HUES6 (cell line): ENCODE results near the gene CENPB.

Source experiments
- H3K27ac ChIP-seq: 2 replicates; pipeline ENCODE4 v1.7.0; 2013; ENCODE audit warnings: low read depth, mild to moderate bottlenecking, low read length, inconsistent platforms
- H3K27me3 ChIP-seq: 2 replicates; pipeline ENCODE4 v1.6.1; 2013; ENCODE audit warnings: low read length; ENCODE audit not compliant: control insufficient read depth, insufficient read depth
- H3K36me3 ChIP-seq: 2 replicates; pipeline ENCODE4 v1.6.1; 2013; ENCODE audit warnings: low read length; ENCODE audit not compliant: control insufficient read depth, insufficient read depth
- H3K4me1 ChIP-seq: 2 replicates; pipeline ENCODE4 v1.6.1; 2013; ENCODE audit warnings: low read length; ENCODE audit not compliant: control insufficient read depth, insufficient read depth
- H3K4me3 ChIP-seq: 2 replicates; pipeline ENCODE4 v1.5.1; 2013; ENCODE audit warnings: low read depth, low read length
- H3K9ac ChIP-seq: one replicate; pipeline ENCODE4 v1.6.1; 2013; ENCODE audit warnings: mild to moderate bottlenecking, low read length
- H3K9me3 ChIP-seq: 2 replicates; pipeline ENCODE4 v1.6.1; 2013; ENCODE audit warnings: low read depth, low read length; ENCODE audit not compliant: control insufficient read depth, insufficient read depth

Gene CENPB

DNA sequence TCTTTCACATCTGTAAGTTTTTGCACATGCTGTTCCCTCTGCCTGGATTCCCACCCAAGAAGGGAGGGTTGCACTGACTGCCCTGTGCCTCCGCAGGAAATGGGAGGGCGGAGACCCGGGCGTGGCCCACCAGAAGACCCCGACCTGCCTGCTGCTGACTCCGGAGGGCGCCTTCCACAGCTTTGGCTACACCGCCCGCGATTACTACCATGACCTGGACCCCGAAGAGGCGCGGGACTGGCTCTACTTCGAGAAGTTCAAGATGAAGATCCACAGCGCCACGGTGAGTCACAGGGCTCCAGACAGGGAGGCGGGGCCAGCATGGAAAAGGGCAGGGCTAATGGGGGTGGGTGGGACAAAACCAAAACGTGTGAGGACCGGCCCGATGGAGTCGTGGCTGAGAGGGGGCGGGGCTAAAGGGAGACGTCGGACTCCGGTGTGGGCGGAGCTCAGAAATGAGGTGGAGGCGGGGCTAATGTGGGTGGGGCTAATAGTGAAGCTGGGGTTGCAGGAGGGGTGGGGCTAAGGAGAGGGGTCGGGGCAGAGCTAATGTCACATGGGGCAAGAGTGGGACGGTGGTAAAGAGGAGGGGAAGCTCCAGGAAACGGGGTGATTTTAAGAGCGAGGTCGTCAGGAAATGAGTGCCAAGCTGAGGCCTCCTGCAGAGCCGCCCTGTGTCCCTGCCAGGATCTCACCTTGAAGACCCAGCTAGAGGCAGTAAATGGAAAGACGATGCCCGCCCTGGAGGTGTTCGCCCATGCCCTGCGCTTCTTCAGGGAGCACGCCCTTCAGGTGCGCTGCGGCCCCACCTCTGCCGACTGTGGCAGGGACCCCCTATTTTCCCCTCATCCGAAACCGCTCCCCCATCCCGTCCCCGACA lies 41.5 kb downstream of the CENPB start:
- peak overlapping the region; percentile 75 for H3K4me3 ChIP-seq
- peak overlapping the region; percentile 58 for H3K9ac ChIP-seq
- no peaks in the 10 kb centered on the region for H3K36me3 ChIP-seq
- no peak overlapping the region; the same call in 1 of the 2 replicates for H3K27ac ChIP-seq
- peaks cover 48% of the 10 kb centered on the region for H3K27me3 ChIP-seq
- peaks cover 25% of the 10 kb centered on the region for H3K4me1 ChIP-seq
- H3K9me3 ChIP-seq: no peaks in the 10 kb centered on the region

DNA sequence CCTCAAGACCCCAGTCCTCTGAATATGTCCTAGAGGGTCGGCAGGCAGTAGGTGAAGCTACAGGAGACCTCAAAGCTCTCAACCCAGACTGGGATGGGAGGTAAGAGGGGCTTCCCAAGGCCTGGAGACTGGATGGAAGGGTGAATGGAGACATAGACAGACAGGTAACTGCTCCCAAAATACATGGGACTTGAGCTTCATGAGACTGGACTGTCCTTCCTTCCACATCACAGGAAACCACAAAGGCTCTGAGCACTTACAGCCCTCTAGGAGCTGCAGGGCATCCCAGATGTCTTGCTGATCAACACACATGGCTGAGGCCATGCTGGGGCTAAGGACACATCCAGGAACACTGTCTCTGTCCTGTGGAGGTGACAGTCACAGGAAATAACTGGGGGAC lies 42.5 kb downstream of the CENPB start:
- H3K27ac ChIP-seq: no peak overlapping the region
- H3K4me3 ChIP-seq: no peak overlapping the region
- H3K27me3 ChIP-seq: peaks cover 38% of the 10 kb centered on the region

DNA sequence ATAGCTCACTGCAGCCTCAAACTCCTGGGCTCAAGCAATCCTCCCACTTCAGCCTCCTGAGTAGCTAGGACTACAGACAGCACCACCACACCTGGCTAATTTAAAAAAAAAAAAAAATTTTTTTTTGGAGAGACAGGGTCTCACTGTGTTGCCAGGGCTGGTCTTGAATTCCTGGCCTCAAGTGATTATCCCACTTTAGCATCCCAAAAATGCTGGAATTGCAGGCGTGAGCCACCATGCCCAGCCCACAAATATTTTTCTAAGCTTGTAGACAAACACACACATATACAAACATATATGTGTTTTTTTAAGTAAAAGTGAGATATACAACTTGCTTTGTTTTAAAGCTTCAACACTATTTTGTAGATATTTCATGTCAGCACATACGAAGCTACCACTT lies 43.3 kb downstream of the CENPB start:
- Histone ChIP-seq H3K9ac (no peak overlapping the region), H3K4me1 (peaks cover 29% of the 10 kb centered on the region), H3K27me3 (peaks cover 30% of the 10 kb centered on the region), H3K36me3 (no peaks in the 10 kb centered on the region), H3K27ac (no peak overlapping the region), H3K9me3 (no peaks in the 10 kb centered on the region), H3K4me3 (no peak overlapping the region)

More for the DNA sequence above, 42.5 kb downstream of the CENPB start:
- Histone ChIP-seq H3K9me3 (no peaks in the 10 kb centered on the region), H3K36me3 (no peaks in the 10 kb centered on the region), H3K4me1 (peaks cover 28% of the 10 kb centered on the region), H3K9ac (no peak overlapping the region)

DNA sequence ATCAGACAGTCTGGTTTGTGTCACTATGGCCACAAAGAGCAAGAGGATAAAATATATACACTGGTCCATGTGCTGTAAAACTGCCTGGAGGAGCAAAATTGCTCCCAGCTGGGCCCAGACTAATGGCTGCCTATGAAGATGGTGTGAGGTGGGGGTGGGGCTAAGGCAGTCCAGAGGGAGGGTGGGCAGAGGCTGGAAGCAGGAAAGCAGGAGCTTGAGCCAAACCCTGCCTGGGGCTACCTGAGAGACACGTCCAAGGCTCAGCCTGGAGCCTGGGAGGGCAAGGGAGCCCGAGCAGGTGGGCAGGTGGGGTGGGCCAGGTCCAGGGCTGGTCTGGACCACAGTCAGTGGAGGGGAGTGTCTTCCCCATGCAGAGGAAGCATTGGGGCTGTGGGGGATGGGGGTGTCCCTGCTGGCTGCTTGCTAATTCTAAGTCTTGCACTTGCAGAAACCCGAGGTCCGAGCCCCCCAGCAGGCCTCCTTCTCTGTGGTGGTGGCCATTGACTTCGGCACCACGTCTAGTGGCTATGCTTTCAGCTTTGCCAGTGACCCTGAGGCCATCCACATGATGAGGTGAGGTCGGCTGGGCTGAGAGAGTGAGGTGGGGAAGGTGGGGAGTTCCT lies 44.6 kb downstream of the CENPB start:
- H3K27ac ChIP-seq: no peak overlapping the region
- H3K27me3 ChIP-seq: peaks cover 17% of the 10 kb centered on the region
- H3K9ac ChIP-seq: no peak overlapping the region
- peaks cover 29% of the 10 kb centered on the region for H3K4me1 ChIP-seq
- H3K4me3 ChIP-seq: no peak overlapping the region
- no peaks in the 10 kb centered on the region for H3K9me3 ChIP-seq
- no peaks in the 10 kb centered on the region for H3K36me3 ChIP-seq

DNA sequence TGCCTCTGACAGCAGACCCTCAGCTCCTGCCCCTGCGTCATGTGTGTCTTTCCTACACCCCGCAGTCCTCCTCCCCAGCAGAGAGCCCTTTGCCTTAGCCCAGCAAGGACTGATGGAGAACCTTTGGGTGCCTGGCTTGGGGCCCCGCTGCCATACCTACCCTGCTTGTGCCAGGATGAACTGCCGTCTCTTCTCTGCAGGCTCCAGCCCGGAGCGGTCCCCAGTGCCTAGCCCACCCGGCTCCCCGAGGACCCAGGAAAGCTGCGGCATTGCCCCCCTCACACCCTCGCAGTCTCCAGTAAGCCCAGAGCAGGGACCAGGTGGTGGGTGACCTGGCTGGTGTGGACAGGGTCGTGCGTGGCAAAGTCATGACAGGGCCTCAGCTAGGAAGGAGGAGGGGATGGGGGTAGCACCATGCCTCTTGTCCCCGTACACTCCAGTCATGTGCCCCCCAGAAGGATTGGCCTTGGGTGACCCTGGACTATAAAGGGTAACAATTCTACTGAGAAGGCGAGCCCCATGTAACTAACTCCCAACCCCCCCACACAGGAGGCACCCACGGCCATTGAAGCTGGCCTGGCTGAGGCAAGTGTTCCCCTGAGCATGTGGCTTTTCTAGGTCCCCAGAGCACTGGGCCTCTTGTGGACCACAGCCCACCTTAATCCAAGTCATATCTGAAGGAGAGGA lies 45.8 kb downstream of the CENPB start:
- Histone ChIP-seq H3K27me3 (peaks cover 8% of the 10 kb centered on the region), H3K4me1 (peaks cover 28% of the 10 kb centered on the region), H3K27ac (no peak overlapping the region), H3K36me3 (no peaks in the 10 kb centered on the region), H3K4me3 (no peak overlapping the region), H3K9ac (no peak overlapping the region), H3K9me3 (no peaks in the 10 kb centered on the region)

DNA sequence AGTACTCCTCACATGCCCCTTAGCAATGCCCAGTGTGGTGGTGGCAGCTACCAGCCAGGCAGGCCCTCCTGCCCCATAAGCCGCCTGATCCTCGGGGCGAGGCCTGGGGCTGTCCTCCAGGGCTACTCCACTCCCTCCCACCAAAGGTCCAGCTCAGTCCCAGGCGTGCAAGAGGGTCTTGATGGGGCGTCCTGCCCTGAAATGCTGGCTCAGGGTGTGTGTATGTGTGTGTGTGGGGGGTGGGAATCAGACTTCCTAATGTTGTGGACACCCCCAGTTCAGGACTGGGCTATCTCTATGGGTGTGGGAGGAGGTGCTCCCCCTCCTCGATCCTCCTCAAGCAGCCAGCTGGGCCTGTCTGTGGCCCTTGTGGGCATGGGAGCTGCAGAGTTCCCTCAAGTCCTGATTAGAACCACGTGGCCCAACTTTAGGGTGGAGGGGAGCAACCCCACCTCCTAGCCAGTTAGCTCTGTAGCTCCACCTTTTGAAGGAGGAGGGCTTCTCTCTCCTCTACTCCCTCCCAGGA lies 46.6 kb downstream of the CENPB start:
- no peaks in the 10 kb centered on the region for H3K36me3 ChIP-seq
- H3K27me3 ChIP-seq: peaks cover 3% of the 10 kb centered on the region
- H3K4me1 ChIP-seq: peaks cover 23% of the 10 kb centered on the region
- no peak overlapping the region for H3K9ac ChIP-seq
- no peak overlapping the region for H3K4me3 ChIP-seq
- no peaks in the 10 kb centered on the region for H3K9me3 ChIP-seq
- H3K27ac ChIP-seq: no peak overlapping the region

DNA sequence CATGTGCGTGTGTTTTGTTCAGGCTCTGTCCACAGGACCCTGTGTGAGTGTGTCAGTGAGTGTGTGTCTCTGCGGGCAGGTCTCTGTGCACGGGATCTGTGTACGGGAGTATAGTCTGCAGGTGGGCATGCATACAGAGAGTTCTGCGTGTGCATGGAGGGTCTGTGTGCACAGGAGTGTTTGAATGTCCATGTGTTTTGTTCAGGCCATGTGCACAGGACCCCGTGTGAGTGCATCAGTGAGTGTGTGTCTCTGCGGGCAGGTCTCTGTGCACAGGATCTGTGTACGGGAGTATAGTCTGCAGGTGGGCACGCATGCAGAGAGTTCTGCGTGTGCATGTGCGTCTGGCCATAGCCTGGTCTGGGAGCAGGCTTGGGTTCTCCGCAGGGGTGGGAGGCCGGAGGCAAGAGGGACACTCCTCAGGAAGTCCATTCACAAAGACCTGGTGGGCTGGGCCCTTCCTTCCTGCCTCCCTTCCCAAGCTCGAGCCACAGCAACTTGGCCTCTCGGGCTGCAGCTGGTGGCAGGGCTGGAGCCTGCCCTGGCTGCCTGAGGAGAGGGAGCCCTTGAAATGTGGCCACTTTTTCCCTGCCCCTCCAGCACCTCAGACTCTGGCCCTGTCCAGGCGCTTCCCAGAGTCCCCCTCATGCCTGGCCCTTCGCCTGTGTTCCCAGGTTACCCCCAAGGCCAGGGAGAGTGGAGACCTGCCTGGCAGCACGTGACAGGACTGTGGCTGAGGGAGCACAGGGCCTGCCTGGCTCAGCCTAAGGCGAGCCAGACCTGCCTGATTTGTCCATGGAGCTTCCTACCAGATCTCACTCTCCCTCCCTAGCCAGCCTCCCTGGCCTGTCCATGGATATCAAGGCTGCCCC lies 47.2 kb downstream of the CENPB start:
- peaks cover 23% of the 10 kb centered on the region for H3K4me1 ChIP-seq
- H3K4me3 ChIP-seq: no peak overlapping the region
- H3K9ac ChIP-seq: no peak overlapping the region
- H3K27ac ChIP-seq: no peak overlapping the region
- H3K27me3 ChIP-seq: peaks cover 3% of the 10 kb centered on the region
- no peaks in the 10 kb centered on the region for H3K36me3 ChIP-seq
- H3K9me3 ChIP-seq: no peaks in the 10 kb centered on the region

DNA sequence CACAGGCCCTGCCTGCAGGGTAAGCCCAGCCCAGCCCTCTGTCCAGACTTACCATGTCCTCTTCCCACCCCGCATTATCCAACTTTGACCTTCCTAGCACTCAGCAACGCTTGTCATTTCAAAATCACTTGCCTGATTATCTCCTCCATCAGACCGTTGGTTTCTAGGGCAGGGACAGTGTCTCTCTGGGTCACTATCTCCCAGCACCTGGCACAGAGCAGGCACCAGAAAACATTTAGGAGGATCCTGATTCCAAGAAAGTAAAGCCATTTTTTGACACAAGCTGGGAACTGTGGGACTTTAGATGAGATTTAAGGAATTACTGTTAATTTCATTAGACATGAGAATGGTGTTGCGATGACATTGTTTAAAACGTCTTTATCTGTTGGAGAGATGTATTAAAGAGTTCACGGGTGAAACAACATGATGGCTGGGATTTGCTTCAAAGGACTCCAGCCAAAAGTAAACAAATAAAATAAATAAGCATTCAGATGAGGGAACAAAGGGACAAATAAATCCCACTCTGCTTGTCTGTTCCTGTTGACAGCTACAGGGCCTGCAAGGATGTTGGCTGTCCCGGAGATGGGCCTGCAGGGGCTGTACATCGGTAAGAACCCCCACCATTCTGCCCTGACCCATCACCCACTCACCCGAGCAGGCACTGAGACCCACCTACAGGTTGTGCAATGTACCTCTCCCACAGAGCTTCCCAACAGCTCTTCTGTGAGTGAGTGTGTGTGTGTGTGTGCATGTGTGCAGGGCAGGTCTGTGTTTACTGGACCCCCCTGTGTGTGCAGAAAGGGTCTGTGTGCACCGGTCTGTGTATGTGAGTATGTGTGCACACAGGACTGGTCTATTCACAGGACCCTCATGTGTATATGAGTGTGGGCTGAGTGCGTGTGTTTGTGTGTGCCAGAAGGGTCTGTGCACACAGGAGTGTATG lies 48.2 kb downstream of the CENPB start:
- Histone ChIP-seq H3K4me3 (no peak overlapping the region), H3K4me1 (peaks cover 26% of the 10 kb centered on the region), H3K9me3 (no peaks in the 10 kb centered on the region), H3K27me3 (peaks cover 8% of the 10 kb centered on the region), H3K36me3 (no peaks in the 10 kb centered on the region), H3K9ac (no peak overlapping the region), H3K27ac (no peak overlapping the region)

DNA sequence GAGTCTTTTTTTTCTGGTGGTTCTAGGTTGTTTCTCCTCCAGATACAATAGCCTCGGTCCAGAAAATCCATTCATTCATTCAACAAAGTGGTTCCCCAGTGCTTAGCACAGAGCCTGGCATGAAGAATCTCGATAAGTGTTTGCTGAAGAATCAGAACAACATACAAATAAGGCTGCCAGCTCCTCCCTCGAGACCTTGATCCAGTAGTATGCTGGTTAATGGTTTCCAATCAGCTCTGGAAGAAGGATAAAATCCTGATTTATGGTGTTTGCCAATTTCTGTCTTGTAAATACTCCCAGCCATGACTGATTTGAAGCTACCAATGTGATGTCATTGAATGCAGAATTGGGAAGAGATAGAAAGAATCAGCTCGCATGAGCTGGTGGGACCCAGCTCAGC lies 50.8 kb downstream of the CENPB start:
- Histone ChIP-seq H3K9ac (no peak overlapping the region), H3K4me3 (no peak overlapping the region), H3K27ac (no peak overlapping the region), H3K36me3 (no peaks in the 10 kb centered on the region), H3K27me3 (peaks cover 31% of the 10 kb centered on the region), H3K4me1 (peaks cover 30% of the 10 kb centered on the region), H3K9me3 (no peaks in the 10 kb centered on the region)
